Liver (tissue), 9 donors: Measurements from ENCODE around the gene NDRG2. TPM values are rescaled to one million over a fixed set of nuclear protein-coding genes. Genes with fewer than 3 reads are reported as not detected.

Experiments
- DNase-seq: peaks from one replicate; pipeline ENCODE4 v3.0.0-alpha.2; 2017; ENCODE audit warnings: low spot score
- H3K27ac ChIP-seq, 2 donors: one replicate each; pipeline ENCODE4 v1.7.0; 2013; ENCODE audit warnings: inconsistent platforms in 2 of 2, low read length in 2 of 2, control low read depth in 1 of 2, low read depth in 1 of 2, mild to moderate bottlenecking in 1 of 2
- H3K27me3 ChIP-seq, 4 donors: one replicate each; pipeline versions ENCODE4 v1.6.1 to v1.7.0; 2013; ENCODE audit warnings: low read length in 3 of 4, inconsistent platforms in 1 of 4, mild to moderate bottlenecking in 1 of 4, moderate library complexity in 1 of 4; ENCODE audit not compliant: control insufficient read depth in 4 of 4, insufficient read depth in 4 of 4
- H3K36me3 ChIP-seq, 4 donors: one replicate each; pipeline versions ENCODE4 v1.6.1 to v1.7.0; 2013; ENCODE audit warnings: low read length in 3 of 4, mild to moderate bottlenecking in 3 of 4, low read depth in 1 of 4, moderate library complexity in 1 of 4; ENCODE audit not compliant: control insufficient read depth in 4 of 4, insufficient read depth in 3 of 4
- H3K4me1 ChIP-seq, 4 donors: one replicate each; pipeline versions ENCODE4 v1.6.1 to v1.7.0; 2013; ENCODE audit warnings: low read length in 3 of 4, mild to moderate bottlenecking in 3 of 4, moderate library complexity in 1 of 4; ENCODE audit not compliant: control insufficient read depth in 4 of 4, insufficient read depth in 4 of 4
- H3K4me3 ChIP-seq, 3 donors: one replicate each; pipeline versions ENCODE4 v1.6.1 to v1.7.0; 2013; ENCODE audit warnings: low read length in 3 of 3, control low read depth in 1 of 3, low read depth in 1 of 3, mild to moderate bottlenecking in 1 of 3
- H3K9ac ChIP-seq, 2 donors: one replicate each; pipeline ENCODE4 v1.7.0; 2013; ENCODE audit warnings: low read length in 2 of 2, mild to moderate bottlenecking in 2 of 2, moderate library complexity in 2 of 2, control low read depth in 1 of 2, low read depth in 1 of 2
- H3K9me3 ChIP-seq, 4 donors: one replicate each; pipeline versions ENCODE4 v1.6.1 to v1.7.0; 2013; ENCODE audit warnings: low read length in 3 of 4; ENCODE audit not compliant: control insufficient read depth in 4 of 4
- ATF3 ChIP-seq: IDR thresholded peaks from 2 replicates; pipeline ENCODE4 v1.6.1; 2016; ENCODE audit warnings: antibody characterized with exemption
- EGR1 ChIP-seq, 2 donors: IDR thresholded peaks; 2 replicates each; pipeline ENCODE4 v1.6.1; 2016 to 2018; ENCODE audit warnings: antibody characterized with exemption in 2 of 2, low read depth in 2 of 2
- FOXA1 ChIP-seq: IDR thresholded peaks from 2 replicates; pipeline ENCODE4 v1.6.1; 2016; ENCODE audit warnings: antibody characterized with exemption
- FOXA2 ChIP-seq: IDR thresholded peaks from 2 replicates; pipeline ENCODE4 v1.6.1; 2016; ENCODE audit warnings: antibody characterized with exemption
- GABPA ChIP-seq, 2 donors: IDR thresholded peaks in 1 of 2; conservative IDR thresholded peaks in 1 of 2; 2 replicates each; pipeline ENCODE4 v1.6.1; 2016; ENCODE audit warnings: antibody characterized with exemption in 2 of 2, mild to moderate bottlenecking in 1 of 2, moderate library complexity in 1 of 2
- HNF4A ChIP-seq, 2 donors: conservative IDR thresholded peaks; 2 replicates each; pipeline ENCODE4 v1.6.1; 2016; ENCODE audit warnings: antibody characterized with exemption in 2 of 2, mild to moderate bottlenecking in 2 of 2
- JUND ChIP-seq, 2 donors: IDR thresholded peaks; 2 replicates each; pipeline ENCODE4 v1.6.1; 2016; ENCODE audit warnings: antibody characterized with exemption in 2 of 2
- RAD21 ChIP-seq, 2 donors: IDR thresholded peaks; 2 replicates each; pipeline ENCODE4 v1.6.1; 2016; ENCODE audit warnings: antibody characterized with exemption in 2 of 2, mild to moderate bottlenecking in 2 of 2
- REST ChIP-seq: IDR thresholded peaks from 2 replicates; pipeline ENCODE4 v1.6.1; 2016; ENCODE audit warnings: antibody characterized with exemption, mild to moderate bottlenecking
- RXRA ChIP-seq, 2 donors: IDR thresholded peaks; 2 replicates each; pipeline ENCODE4 v1.6.1; 2017 to 2018; ENCODE audit warnings: antibody characterized with exemption in 2 of 2, mild to moderate bottlenecking in 1 of 2
- TAF1 ChIP-seq: conservative IDR thresholded peaks from 2 replicates; pipeline ENCODE4 v1.6.1; 2016; ENCODE audit warnings: antibody characterized with exemption, mild to moderate bottlenecking
- YY1 ChIP-seq: IDR thresholded peaks from 2 replicates; pipeline ENCODE4 v1.6.1; 2016; ENCODE audit warnings: antibody characterized with exemption, mild to moderate bottlenecking
- ZBTB33 ChIP-seq: IDR thresholded peaks from 2 replicates; pipeline ENCODE4 v1.6.1; 2016; ENCODE audit warnings: antibody characterized with exemption
- WGBS: extraction: QIAGEN DNeasy Blood & Tissue Kit; methylation state at CpG from one replicate; pipeline ENCODE4 v1.1.7; 2013; 5-methylcytosine and 5-hydroxymethylcytosine counted together
- polyA plus RNA-seq, 2 donors: library from polyadenylated mRNA; stranded (reverse) in 1 of 2; unstranded in 1 of 2; fragments of 200-250 nt in 1 of 2; fragments of >200 nt in 1 of 2; fragmentation: Nextera tagmentation in 1 of 2; extraction: Ambion mirVana in 1 of 2; gene quantifications; one replicate each; pipeline versions ENCODE4 v1.2.1 to v1.2.3, GENCODE V29; 2013 to 2015
- total RNA-seq, 2 donors: library from RNA; depleted of rRNA; stranded (reverse); fragments of >200 nt; gene quantifications; one replicate each; pipeline ENCODE4 v1.2.3, GENCODE V29; 2014
- donor health status: healthy.
- donor health status: healthy.
- donor health status: healthy.
- donor health status: healthy.
- donor health status: healthy.

NDRG2 gene
- total and polyA plus RNA-seq, 4 donors = 72.9 to 191 (median 132) TPM

DNA sequence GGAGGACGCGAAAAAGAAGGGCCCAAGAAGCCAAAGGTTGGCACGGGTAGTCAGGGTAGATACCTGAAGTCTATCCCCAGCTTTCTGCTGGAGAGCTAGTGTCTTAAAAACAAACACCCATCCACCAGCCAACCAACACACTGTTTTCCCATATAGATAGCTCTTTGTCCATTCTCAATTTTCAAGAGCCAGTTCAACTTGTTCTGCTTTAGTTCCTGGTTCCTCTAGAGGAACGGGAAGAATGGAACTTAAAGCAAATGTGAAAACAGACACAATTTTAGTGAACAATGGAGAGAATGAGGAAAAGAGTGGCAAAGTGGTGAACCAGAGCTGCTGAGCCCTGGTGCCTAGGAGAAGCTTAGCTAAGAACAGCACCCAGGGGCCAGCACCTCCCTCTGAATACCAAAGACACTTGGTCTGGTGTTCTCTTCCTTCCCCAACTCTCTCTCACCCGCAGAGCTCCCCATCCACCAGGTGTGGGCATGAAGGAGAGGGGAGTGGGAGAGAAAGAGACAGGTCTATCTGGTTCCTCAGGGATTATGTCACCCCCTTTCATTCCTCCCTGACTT is 3.8 kb downstream of the NDRG2 start:
- no peak for DNase-seq
- peaks cover 8 to 45% (median 44%) of the 10 kb centered on the region in 4 donors for H3K36me3 ChIP-seq
- WGBS = 89% methylated on average over 5 of the region's 5 CpGs
- H3K9me3 ChIP-seq = no peaks in the 10 kb centered on the region
- no peak overlapping the region for H3K27ac ChIP-seq
- no peak overlapping the region for H3K9ac ChIP-seq
- peaks cover 0 to 67% (median 40%) of the 10 kb centered on the region in 4 donors for H3K4me1 ChIP-seq
- H3K4me3 ChIP-seq = no peak overlapping the region
- TF ChIP-seq RXRA (IDR thresholded peaks at IDR 0.05) = no peak
- no peak for TF ChIP-seq HNF4A (conservative IDR thresholded peaks at IDR 0.05)
- H3K27me3 ChIP-seq = no peaks in the 10 kb centered on the region

DNA sequence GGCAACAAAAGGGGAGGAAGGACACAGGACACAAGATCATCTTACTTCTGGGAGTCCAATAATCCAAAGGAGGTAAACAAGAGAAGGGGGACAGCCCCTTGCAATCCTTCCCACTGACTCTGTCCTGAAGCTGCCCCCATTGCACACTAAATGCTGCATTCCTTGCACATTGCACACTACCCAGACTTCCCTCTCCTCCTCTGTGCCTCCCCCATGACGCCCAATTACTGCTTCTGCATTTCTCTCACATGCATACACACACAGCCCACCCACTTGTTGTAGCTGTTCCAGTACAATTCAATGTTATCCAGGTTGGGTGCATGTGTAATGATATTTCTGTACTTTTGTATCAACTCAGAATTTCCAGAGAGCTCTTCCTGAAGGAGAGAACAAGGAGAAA is 5.5 kb downstream of the NDRG2 start:
- WGBS = 72% methylated on average over 1 of the region's 1 CpG
- DNase-seq = no peak
- TF ChIP-seq YY1 = no peak
- H3K27me3 ChIP-seq = no peaks in the 10 kb centered on the region
- peaks cover 8 to 45% (median 44%) of the 10 kb centered on the region in 4 donors for H3K36me3 ChIP-seq
- no peaks in the 10 kb centered on the region for H3K9me3 ChIP-seq
- no peak overlapping the region for H3K27ac ChIP-seq
- H3K9ac ChIP-seq = no peak overlapping the region
- peaks cover 0 to 64% (median 40%) of the 10 kb centered on the region in 4 donors for H3K4me1 ChIP-seq
- no peak overlapping the region for H3K4me3 ChIP-seq

DNA sequence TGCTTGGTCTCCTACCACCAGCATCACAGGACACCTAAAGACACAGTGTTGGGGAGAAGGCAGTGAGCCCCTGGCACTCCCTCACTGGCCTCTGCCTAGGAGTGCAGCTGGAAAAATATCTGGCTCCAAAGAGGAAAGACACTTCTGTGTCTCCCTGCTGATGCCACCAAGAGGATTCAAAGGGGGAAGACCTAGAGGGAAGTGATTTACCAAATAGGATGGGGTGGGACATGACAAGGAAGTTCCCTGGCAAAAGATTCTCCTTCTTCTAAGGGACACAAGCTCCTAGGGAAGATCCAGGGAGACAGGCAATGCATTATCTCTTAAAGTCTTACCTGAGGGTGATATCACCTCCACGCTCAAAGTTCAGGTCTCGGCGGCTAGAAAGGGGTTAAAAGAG is 6.1 kb downstream of the NDRG2 start:
- peaks cover 0 to 58% (median 36%) of the 10 kb centered on the region in 4 donors for H3K4me1 ChIP-seq
- DNase-seq = no peak
- 90% methylated on average over 3 of the region's 3 CpGs for WGBS
- H3K9ac ChIP-seq = no peak overlapping the region
- H3K27ac ChIP-seq = no peak overlapping the region
- H3K4me3 ChIP-seq = no peak overlapping the region
- no peaks in the 10 kb centered on the region for H3K27me3 ChIP-seq
- H3K36me3 ChIP-seq = peaks cover 8 to 45% (median 44%) of the 10 kb centered on the region in 4 donors
- no peaks in the 10 kb centered on the region for H3K9me3 ChIP-seq
- TF ChIP-seq ZBTB33 (no peak), JUND (IDR thresholded peaks at IDR 0.05) (no peak), HNF4A (conservative IDR thresholded peaks at IDR 0.05) (no peak), FOXA2 (no peak), RAD21 (IDR thresholded peaks at IDR 0.05) (no peak), GABPA (IDR thresholded peaks at IDR 0.05 in 1 of 2, conservative IDR thresholded peaks at IDR 0.05 in 1 of 2) (no peak), EGR1 (IDR thresholded peaks at IDR 0.05; ENCODE audit: low read depth in 2 of 2) (no peak), RXRA (IDR thresholded peaks at IDR 0.05) (no peak), TAF1 (no peak), YY1 (no peak)

- TF ChIP-seq FOXA1 (no peak), ZBTB33 (no peak), GABPA (IDR thresholded peaks at IDR 0.05 in 1 of 2, conservative IDR thresholded peaks at IDR 0.05 in 1 of 2) (no peak), TAF1 (no peak), REST (no peak), ATF3 (no peak), RAD21 (IDR thresholded peaks at IDR 0.05) (no peak), YY1 (no peak), EGR1 (IDR thresholded peaks at IDR 0.05; ENCODE audit: low read depth in 2 of 2) (no peak)
- no peak overlapping the region for H3K9ac ChIP-seq
- 77% methylated on average over 7 of the region's 7 CpGs for WGBS
- H3K36me3 ChIP-seq = peaks cover 8 to 45% (median 44%) of the 10 kb centered on the region in 4 donors
- no peaks in the 10 kb centered on the region for H3K9me3 ChIP-seq
- no peak overlapping the region for H3K27ac ChIP-seq
- DNase-seq = no peak
- peaks cover 0 to 53% (median 32%) of the 10 kb centered on the region in 4 donors for H3K4me1 ChIP-seq
- no peak overlapping the region for H3K4me3 ChIP-seq
- no peaks in the 10 kb centered on the region for H3K27me3 ChIP-seq
Measured at GRCh38 chr14:21018286-21018685, 6.6 kb downstream of the NDRG2 start.
